GM19452 (cell line): Measurements from ENCODE around the gene NEXMIF.
"Not testable (repeated sequence)": the region's sequence is repeated elsewhere in the genome, so short reads cannot be mapped to it uniquely, and the experiment has no call there.

Source experiments
- ATAC-seq: cut with Tn5 transposase; IDR thresholded peaks from one replicate; pipeline ENCODE4 v1.9.1; 2021; ENCODE audit not compliant: unreplicated experiment

The NEXMIF gene

DNA sequence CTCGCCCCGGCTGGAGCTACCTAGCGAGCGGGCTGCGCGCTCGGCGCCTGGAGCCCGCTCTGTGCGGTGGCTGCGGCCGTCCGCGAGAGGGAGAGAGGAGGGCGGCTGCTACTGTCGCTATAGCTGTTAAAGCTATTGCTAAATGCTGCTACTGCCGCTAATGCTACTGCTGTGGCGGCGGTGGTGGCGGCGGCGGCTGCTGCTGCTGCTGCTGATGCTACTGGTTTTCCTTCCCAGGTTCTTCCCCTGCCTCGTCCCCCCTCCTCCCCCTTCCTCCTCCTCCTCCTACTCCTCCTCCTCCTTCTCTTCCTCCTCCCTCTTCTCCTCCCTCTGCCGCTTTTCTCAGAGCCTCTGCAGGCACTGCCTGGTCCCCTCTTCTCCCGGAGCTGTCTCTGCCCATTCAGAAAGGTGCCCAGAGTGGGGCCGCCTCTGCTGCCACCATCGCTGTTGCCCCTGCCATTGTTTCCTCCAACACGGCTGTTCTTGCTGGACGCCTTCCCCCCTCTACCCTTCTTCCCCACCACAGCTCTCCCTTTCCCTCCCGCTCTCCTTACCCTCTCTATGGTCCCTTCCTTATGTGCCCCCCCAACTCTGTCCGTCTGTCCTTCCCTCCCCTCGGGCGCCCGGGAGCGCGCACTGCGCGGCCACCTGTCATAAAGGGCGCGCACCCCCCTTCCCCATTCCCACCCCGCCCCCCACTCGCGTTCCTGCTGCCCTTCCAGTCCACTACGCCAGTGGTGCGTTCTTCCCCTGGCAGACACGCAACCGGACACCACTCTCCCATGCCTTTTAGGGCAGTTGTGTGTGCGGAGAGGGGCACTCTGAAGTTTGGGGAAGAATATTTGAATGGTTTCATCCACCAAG is at the start of gene NEXMIF:
TSS of gene NEXMIF (minus strand) at position 228 of the 864 bp plus-strand sequence.
- peak; percentile 60 for ATAC-seq

DNA sequence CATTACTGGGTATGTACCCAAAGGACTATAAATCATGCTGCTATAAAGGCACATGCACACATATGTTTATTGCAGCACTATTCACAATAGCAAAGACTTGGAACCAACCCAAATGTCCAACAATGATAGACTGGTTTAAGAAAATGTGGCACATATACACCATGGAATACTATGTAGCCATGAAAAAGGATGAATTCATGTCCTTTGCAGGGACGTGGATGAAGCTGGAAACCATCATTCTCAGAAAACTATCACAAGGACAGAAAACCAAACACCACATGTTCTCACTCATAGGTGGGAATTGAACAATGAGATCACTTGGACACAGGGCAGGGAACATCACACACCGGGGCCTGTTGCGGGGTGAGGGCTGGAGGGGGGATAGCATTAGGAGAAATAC is 36.7 kb upstream of the NEXMIF start:
- not testable (repeated sequence) for ATAC-seq

DNA sequence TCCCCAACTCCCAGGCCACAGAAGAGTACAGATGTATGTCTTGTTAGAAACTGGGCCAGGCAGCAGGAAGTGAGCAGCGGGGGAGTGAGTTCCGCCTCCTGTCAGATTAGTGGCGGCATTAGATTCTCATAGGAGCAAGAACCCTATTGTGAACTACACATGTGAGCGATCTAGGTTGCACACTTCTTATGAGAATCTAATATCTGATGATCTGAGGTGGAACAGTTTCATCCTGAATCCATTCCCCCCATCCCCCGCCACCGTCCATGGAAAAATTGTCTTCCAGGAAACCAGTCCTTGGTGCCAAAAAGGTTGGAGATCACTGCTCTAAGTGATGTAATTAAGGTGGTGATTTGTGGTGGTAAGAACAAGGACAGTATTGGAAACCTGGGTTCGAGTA is 24.5 kb upstream of the NEXMIF start:
- ATAC-seq = no peak

DNA sequence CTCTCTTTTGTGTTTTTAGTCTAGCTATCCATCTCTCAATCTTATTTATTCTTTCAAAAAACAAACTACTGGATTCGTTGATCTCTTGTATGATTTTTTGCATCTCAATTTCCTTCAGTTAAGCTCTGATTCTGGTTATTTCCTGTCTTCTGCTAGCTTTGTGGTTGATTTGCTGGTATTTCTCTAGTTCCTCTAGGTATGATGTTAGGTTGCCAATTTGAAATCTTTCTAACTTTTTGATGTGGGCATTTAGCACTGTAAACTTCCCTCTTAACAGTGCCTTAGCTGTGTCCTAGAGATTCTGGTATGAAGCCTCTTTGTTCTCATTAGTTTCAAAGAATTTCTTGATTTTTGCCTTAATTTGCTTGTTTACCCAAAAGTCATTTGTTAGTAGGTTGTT is 15.2 kb upstream of the NEXMIF start:
- ATAC-seq = no peak

DNA sequence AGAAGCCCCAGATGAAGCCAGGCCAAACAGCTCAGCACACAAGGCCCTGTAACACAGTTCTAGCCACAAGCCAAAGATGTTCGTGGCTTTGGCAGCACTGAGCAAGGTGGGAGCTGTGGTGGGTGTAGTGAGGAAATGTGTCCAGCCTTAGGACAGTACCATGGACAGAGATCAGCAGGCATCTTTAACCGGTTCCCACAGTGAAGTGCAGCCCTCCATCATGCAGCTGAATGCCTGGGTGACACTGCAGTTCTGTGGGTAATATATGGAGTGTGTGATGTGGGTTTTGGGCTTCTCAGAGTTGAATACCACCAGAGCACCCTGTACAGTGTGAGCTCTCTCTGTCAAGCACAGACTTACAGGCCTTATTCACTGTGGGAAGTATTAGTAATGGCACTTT is 6.0 kb upstream of the NEXMIF start:
- ATAC-seq = no peak

DNA sequence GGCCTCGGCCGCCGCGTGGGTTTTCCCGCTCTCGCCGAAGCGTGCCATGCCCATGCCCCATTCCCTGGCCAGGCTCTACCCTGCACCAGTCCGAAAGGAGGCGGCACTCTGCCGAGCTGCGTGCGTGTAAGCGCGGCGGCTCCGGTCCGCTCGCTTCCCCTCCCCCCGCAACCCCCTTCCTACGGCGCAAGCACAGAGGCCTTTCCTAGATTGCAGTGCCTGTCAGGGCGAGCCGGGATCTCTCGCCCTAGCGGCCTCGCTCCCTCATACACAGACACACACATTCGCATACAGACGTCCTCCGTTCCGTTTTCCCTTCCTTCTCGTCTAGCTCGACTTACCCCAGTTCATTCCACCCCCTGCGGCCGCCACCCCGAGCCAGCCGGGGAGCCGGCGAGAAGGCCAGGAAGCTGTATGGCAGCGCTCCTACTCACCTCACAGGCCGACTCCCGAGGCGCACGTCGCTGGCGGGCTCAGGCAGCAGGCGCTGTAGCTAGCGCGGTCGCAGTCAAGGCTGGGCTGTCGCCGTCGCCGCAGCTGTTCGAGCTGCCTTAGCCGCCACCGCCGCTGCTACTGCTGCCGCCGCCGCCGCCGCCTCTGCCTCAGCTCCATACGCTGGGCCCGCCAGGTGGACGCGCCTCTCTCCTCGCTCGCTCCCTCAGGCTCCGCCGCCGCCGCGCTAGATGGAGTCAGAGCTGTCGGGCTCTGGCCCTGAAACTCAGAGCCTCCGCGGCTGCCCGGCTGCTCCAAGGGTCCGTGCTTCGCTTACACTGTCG is 615 bp downstream of the NEXMIF start:
- ATAC-seq = peak; percentile 56

DNA sequence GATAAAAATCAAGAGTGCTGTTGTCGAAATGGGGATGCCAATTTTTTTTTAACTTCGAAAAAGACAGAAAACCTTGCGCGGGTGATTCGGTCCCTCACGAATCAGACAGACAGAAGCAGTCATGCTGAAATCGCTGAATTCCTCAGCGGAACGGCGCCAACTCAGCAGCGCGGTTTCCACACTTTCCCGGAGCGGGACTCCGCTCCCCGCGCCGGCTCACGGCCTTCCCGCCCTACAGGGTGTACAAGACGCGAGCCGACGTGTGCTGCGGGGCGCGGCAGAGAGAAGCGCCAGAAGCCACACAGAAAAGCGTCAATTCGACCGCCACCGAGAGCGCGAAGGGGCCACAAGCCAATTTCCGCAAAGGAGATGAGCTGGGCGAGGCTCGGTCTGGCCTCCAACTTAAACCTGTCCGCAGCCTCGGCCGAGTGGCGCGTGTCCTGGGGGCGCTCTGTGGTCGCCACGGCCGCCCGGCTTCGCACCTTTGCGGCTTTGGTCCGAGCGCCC is 1.3 kb downstream of the NEXMIF start:
- ATAC-seq = no peak

DNA sequence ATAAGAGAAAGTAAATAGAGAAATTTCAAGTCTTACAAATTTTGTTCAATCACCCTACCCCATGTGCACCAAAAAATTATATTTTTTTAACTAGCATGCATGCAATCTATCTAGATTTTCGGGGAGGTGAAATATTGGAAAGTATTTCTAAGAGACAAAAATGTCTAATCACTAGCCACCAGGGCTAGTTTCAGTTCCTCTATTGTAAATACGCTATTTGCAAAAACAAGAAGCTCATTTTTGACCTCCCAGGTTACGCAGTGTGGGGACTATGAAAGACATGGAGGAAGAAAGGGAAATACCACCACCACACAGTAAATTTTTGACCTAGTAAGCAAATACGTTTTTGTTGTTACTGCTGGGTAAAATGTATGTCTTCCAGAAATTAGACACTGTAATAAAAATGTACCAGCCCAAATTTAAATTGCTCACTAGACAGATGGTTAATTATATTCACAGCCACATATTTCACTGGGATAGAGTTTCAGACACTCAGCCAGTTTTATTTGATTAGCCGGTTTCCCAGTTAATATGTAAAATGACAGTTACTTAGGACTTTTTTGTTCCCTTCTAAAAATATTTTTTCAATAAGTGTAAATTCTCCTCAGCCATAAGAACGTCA is 2.2 kb downstream of the NEXMIF start:
- peak; percentile 64 for ATAC-seq

DNA sequence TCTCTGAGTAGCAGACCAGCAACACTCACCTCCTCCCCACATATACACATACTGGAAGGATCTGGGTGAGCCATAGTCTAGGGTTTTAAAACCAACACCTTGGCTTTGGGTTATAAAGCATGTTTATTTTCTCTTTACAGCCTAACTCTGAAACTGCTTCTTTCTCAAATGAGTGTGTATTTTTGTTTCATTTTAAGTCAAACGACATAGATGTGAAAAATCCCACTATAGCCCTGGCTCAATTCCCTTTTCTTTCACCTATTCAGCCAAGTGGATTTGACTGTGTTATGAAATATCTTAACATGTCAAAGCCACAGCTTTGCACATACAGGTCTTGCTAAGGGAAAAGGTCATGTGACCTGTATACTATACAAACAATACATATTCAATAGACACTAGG is 13.8 kb downstream of the NEXMIF start:
- no peak for ATAC-seq

DNA sequence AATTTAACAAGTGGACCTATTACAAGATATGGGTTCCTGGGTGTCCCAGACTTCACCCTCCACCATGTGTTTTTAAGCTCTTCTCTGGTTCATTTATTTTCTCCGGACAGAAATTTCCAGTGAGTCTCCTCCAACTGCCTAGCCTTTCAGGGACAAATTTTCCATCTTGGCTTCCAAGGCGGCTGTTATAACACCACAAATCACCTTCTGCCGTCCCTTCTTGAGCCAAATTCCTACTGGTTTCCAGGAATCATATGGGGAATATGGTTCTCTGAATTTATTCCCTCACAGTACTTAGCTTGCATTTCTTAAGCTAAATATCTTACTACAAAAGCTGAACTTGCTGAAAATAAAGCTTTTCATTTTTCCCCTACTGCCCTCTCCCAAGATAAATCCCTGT is 18.8 kb downstream of the NEXMIF start:
- no peak for ATAC-seq

DNA sequence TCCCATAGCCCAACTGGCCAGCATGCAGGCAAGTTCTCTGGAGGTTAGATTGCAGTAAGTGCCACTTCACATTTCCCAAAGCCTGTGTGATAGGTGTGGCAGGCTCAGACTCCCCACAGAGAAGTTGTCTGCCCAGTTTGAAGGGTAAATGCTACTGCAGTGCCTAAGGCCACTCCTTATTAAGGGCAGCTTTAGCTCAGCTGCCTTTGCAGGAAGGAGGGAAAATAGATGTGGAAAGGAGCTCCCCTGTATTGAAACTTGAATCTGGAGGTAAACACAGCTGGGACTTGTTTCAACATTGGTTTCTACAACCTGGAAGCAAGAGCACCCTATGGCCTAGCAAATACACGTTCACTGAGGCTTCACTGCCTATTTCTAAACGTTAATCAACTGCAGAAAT is 22.4 kb downstream of the NEXMIF start:
- no peak for ATAC-seq

DNA sequence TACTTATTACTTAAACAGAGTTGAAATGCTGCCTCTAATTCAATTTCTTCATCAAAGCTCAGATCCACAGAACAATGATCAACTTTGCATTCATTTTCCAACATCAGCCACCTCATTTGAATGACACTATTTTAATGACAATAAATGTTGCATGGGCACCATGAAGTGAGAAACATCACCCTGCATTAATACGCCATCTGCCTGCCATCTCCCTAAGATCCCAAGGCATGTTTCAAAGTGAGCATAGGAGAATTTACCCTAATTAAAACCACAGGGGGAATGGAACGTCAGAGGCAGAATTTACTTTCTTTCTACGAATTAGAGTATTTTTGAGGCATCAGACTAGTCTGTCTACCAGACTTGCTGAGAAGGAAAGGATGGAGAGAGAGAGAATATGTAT is 32.7 kb downstream of the NEXMIF start:
- ATAC-seq = no peak

DNA sequence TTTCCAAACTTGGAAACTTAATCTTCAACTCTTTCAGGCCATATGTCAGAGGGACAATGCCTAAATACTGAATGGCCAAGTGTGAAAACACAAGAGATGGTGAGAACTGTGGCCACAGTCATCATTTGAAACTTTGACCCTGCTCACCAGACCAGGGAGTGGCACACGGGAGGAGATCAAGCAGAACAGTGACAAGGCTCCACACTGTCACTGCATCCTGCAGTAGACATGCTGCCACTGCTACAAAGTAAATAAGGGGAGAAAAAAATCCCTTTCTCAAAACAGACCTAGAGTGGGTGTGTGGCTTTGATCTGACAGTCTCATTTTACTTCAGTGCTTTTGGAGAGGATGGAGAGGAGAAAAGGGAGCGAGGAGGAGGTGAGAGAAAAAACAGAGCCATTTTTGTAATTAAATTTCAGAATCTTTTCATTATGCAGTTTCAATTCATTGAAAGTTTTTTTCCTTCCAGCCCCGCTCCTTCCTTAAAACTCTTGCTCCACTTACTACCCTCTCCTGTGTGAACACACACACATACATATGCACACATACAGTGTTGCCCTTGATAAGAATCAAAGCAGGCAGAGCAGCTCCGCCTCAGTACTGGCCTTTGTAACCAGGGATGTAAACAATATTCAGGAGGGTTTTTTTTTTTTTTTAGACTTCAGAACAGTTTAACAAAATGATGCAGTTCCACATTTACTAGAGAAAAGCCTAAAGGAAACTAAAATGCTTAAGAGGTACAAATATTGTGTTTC is 34.4 kb downstream of the NEXMIF start:
- ATAC-seq = peak; percentile 92

DNA sequence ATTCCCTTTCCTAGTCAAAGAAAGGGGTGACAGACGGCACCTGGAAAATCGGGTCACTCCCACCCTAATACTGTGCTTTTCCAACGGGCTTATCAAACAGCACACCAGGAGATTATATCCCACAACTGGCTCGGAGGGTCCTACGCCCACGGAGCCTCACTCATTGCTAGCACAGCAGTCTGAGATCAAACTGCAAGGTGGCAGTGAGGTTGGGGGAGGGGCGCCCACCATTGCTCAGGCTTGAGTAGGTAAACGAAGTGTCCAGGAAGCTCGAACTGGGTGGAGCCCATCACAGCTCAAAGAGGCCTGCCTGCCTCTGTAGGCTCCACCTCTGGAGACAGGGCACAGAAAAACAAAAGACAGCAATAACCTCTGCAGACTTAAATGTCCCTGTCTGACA is 42.9 kb downstream of the NEXMIF start:
- ATAC-seq = not testable (repeated sequence)

DNA sequence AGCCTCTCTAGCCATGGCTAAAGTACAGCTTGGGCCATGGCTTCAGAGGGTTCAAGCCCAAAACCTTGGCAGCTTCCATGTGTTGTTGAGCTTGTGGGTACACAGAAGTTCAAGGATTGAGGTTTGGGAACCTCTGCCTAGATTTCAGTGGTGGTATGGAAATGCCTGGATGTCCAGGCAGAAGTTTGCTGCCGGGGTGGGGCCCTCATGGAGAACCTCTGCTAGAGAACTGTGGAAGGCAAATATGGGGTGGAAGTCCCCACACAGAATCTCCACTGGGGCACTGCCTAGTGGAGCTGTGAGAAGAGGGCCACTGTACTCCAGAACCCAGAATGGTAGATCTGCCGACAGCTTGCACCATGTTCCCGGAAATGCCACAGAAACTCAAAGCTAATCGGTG is 59.5 kb downstream of the NEXMIF start:
- no peak for ATAC-seq

DNA sequence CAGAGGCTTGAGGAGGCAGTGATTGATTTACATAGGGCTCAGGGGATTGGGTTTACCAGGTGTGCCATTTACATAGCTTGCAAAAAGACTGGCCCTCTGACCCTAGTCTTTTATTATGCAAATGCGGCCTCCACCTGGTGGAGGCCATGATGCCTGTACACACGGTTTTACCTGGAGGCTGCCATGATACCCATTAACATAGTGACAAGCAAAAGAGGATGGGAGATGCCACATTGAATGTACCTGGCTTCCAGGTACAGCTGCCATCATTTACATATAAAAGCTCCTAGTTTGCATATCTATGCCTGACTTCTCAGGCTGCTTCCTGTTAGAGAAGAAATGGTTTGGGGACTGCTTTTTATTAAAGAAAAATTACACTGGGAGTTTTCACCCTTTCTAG is 72.0 kb downstream of the NEXMIF start:
- no peak for ATAC-seq

DNA sequence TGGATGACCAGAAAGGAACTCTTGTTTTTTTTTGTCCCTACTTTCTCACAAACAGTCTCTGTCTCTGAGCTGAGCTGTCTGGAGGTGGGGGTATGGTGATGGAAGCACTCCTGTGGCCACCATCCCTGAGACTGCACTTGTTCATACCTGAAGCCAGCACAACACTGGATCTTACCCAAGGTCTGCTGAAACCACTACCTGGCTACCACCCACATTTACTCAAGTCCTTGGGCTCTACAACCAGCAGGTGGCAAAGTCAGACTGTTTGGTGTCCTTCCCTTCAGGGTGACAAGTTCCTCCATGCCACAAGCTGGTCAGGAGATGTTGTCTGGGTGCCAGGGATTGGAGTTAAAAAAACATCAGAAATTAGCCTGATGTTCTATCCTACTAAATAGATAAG is 89.7 kb downstream of the NEXMIF start:
- no peak for ATAC-seq

DNA sequence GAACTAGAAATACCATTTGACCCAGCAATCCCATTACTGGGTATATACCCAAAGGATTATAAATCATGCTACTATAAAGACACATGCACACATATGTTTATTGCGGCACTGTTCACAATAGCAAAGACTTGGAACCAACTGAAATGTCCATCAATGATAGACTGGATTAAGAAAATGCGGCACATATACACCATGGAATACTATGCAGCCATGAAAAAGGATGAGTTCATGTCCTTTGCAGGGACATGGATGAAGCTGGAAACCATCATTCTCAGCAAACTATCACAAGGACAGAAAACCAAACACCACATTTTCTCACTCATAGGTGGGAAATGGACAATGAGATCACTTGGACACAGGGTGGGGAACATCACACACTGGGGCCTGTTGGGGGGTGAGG is 105.5 kb downstream of the NEXMIF start:
- ATAC-seq = not testable (repeated sequence)

DNA sequence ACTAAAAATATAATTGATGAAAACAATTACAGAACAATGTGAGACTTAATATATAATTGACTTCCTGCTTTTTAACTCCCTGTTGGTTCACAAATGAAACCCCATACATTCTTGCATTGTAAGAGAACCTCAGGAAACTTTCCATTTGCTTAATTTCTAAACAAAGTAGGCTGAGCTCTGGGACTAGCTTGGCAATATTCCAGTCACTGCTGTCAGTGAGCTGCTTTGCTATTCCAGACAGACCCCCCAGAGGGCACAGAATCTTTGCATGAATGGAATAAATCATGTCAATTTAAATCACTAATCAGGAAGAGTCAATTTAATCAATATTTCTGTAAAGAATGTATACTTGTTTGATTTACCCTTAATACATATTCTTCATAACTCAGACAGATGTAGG is 110.6 kb downstream of the NEXMIF start:
- no peak for ATAC-seq

DNA sequence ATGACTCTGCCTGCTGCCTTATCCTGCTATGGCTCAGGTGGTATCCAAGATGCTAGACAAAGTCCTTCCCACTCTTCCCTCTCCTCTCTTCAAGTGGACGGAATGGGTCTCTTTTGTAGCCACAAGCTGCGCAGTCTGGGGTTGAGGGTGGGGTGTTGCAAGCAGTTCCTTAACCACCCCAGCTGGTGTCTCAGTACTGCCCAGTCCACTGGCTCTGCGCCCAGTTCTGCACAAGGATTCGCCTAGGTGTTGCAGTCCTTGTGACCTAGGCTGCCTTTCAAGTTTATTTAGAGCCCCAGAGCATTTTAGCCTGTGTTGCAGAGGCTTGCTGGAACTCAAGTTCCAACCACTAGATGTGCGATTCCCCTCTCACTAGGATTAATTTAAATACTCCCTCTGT is 120.7 kb downstream of the NEXMIF start:
- no peak for ATAC-seq

DNA sequence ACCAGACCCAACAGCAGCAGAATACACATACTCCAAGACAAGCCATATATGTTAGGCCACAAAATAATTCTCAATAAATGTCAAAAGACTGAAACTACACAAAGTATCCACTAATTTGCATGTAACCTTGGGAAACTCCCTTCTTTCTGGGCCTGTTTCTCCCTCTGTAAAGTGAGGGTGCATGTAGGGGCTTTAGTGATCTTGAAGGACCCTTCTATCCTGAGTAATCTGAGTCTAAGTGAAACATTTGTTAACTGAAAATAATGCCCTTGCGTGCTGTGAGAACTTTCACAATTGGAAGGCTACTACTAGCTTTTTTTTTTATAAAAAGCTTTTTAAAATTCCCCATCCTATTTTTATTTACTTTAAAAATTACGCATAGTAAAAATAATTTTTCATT is 125.2 kb downstream of the NEXMIF start:
- ATAC-seq = no peak
